GM19324 (cell line): Measurements from ENCODE around the gene PRRX1.

Experiments used
- ATAC-seq: cut with Tn5 transposase; IDR thresholded peaks from one replicate; pipeline ENCODE4 v1.9.1; 2021; ENCODE audit warnings: mild to moderate bottlenecking, moderate library complexity; ENCODE audit not compliant: unreplicated experiment, low FRiP score

Gene PRRX1

DNA sequence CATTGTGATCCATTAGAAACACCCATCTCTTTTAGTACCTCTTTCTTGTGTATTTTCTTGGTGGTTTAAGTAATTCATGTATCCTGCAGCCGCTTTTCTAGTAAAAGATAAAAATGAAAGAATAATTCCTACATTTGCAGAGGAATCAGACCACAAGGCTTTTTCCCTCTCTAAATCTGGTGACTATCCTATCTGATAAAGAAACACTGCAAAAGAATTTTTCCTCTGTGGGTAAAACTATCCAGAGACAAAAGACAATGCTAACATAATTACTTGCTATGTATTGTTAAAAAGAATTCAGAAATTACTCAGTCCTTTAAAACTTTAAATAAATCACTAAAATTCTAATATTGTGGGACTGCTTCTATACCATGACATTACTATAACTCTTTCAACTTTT, 51.0 kb downstream of the PRRX1 start:
- no peak for ATAC-seq

DNA sequence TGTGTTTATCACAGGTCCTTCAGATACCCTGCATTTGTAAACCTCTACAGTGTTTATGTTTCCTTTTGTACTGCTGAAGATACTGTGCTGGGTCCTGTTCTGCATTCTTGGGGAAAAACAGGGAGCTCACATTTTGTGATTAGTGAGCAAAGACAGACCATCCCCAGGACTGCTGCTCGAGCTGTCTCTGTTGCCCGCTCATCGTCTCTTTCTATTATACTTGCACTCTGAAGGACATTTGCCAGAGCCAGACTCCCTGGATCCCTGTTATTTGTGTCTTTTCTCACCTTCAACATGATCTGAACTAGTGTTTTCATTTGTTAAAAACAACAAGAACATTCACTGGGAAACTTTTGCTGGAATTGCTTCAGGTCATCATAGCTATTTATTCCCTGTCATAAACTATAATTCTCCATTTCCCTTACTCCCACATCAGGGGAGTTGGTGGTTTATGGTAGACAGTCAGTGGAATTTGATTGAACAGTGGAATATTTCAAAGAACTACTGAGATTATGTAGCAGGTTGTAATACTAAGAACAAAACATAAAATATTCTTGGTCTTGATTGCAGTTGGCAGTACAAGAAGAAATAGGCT, 53.0 kb downstream of the PRRX1 start:
- no peak for ATAC-seq

- no peak for ATAC-seq
These were observed 56.7 kb downstream of the PRRX1 start for GRCh38 chr1:170720661-170721060.

- ATAC-seq = no peak
These were observed 57.7 kb downstream of the PRRX1 start for GRCh38 chr1:170721621-170722020.

DNA sequence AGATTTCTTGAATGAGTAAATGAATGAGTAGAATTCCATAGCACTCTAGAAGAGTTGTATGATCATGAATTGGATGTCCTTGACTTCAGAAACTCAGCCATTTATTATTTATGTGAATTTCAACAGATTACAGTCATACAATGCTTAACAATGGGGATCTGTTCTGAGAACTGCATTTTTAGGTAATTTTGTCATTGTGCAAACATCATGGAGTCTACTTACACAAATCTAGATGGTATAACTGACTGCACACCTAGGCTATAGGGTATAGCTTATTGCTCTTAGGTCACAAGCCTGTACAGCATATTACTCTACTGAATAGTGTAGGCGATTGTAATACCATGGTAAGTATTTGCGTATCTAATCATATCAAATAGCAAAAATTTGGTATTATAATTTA, 59.6 kb downstream of the PRRX1 start:
- no peak for ATAC-seq

DNA sequence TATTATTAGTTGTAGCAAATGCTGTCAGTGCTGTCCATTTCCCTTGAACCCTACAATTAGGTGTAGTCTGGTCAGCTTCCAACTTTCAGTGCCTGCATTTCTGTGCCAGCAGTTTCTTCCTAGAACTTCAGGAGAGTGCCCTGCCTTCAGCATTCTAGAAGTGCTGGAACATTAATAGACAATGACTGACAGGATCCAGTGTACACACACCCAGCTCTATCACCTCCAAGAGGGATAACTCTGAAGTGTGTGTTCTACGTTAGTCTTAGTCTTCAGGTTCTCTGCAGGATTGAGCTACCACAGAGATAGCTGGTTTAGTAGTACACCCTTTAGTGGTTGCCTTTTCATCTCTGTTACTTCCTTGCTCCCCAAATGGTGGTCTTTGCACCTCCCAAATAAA, 61.4 kb downstream of the PRRX1 start:
- ATAC-seq = no peak

DNA sequence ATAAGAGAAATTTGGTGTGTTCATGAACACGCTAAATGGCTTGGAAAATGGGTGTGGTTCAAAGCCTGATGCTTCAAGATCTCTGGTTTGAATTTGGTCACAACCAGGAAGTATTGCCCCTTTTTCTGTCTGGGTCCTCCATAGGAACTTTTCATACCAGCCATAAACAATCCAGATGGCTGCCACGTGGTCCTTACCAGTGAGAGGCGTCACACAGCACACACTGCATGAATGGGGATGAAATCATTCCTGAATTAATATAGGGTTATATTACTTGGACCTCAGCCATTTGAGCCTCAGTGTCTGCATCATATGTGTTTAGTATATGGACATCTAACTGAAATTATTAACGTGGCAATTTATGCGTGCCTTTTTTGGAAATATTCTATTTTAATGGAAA, 64.0 kb downstream of the PRRX1 start:
- no peak for ATAC-seq

- no peak for ATAC-seq
These were observed 65.5 kb downstream of the PRRX1 start for GRCh38 chr1:170729225-170730002.

GRCh38 chr1:170730014-170730413, 66.1 kb downstream of the PRRX1 start:
- no peak for ATAC-seq

DNA sequence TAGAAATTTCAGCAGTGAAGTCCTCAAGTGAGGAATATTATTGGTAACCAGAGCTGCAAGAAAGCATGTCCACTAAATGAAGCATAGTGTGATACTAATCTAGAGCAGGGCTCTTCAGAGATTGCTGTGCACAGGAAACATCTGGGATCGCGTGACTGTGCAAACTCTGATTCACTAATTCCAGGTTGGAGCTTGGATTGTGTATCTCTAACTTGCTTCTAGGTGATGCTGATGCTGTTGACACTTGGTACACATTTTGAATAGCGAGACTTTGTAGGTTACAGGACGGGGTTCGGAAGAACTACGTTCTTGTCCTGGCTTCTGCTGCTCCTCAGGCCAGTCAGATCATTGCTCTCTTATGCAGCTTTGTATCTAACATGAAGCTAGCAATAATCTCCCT, 66.5 kb downstream of the PRRX1 start:
- ATAC-seq = no peak

GRCh38 chr1:170731566-170732251, 67.8 kb downstream of the PRRX1 start:
- ATAC-seq = no peak

GRCh38 chr1:170732252-170732588, 68.3 kb downstream of the PRRX1 start:
- ATAC-seq = no peak

DNA sequence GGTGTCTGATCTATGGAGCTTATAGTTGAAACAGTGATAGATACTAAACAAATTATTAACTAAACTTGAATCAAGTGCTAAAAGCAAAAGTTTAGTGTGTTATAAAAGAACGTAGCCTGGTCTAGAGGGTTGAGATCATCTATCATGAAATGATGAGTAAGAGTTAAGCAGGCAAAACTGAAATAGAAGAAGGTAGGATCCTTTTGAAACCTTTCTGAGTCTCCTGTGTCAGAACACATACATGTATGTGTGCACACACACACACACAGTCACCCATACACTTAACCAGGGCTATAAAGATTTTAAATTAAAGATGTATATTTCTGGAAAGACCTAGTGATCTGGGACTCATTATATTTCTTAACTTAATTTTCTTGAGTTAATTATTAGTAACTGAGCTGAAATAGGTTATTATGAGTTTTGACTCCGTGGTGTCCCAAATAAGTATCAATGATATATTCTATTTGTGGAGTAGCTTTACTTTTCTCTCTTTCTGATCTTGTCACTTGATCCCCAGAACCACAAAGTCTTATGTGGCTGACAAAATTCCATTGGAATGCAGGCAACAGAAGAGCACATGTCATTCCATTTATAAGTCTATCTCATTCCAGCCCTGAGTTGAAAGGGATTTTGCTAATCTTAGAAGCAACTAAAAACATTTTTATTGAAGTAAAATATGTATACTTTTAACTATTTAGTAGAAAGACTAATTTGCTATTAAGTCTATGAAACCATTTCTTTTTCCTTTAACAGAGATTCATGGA, 70.7 kb downstream of the PRRX1 start:
- no peak for ATAC-seq

DNA sequence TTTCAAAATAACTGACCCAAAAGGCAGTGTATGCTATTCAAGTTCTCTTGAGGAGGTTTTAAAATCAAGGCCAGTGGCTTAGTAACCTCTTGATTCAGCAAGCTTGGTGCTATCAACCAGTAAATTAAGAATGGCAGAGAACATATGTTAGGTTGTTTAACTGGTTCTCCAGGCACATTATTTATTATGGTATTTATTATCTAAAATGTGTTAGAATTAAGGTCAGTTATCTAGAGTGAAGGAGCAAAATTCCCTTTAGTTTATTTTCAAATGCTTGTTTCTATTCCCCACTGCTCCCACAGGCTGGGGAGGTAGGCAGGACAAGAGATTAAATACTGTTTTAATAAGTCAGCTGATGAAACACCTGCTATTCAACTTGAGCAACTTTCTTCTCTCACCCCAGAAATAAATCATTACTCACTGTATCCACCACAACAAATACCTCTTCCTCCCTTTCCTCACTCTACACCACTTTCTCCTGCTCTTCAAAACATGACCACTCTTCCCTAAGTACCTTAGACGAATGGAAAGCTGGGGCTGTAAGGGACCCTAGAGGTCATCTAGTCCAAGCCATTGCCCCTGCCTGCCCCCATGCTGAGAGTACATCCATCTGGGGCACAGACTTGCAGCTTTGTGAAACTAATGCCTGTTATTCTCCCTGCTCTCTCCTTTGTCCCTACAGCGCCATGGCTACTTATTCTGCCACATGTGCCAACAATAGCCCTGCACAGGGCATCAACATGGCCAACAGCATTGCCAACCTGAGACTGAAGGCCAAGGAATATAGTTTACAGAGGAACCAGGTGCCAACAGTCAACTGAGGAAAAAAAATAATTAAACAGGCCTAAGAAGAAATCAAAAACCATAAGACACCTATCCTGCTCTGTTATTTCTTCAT, 71.7 kb downstream of the PRRX1 start:
- no peak for ATAC-seq

DNA sequence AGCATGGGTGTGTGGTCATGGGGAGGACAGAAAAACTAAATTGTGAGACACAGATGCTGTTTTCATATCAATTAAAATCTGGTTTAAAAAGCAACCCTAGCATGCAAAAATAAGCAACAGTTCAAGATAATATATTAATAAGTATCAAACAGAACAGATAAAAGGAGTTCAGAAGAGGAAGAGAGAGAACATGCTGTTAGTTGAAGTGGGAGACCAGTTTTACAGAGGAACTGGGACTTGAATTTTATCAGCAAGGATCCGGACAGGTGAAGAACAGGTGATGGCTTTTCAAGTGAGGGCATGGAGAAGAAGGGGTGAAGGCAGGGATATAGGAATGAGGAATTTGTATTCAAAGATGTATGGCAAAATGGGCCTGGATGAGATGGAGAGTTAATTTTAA, 75.9 kb downstream of the PRRX1 start:
- ATAC-seq = no peak

DNA sequence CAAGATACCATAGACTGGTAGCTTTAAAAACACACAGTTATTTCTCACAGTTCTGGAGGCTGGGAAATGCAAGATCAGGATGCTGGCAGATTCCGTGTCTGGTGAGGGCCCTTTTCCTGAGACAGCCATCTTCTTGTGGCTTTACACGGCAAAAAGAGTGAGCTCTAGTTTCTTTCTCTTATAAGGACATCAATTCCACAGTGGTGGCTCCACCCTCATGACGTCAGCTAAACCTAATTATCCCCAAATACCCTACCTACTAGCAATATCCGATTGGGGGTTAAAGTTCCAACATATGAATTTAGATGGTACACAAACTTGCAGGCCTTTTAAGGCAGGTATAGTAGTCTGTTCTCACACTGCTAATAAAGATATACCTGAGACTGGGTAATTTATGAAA, 77.7 kb downstream of the PRRX1 start:
- no peak for ATAC-seq

DNA sequence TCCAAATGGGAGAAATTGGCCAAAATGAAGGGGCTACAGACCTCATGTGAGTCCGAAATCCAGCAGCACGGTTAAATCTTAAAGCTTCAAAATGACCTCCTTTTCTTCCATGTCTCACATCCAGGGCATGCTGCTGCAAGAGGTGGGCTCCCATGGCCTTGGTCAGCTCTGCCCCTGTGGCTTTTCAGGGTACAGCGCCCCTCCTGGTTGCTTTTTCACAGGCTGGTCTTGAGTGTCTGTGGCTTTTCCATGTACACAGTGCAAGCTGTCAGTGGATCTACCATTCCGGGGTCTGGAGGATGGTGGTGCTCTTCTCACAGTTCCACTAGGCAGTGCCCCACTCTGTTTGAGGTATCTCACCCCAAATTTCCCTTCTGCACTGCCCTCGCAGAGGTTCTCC, 78.7 kb downstream of the PRRX1 start:
- no peak for ATAC-seq

GRCh38 chr1:170743083-170743482, 79.2 kb downstream of the PRRX1 start:
- no peak for ATAC-seq

DNA sequence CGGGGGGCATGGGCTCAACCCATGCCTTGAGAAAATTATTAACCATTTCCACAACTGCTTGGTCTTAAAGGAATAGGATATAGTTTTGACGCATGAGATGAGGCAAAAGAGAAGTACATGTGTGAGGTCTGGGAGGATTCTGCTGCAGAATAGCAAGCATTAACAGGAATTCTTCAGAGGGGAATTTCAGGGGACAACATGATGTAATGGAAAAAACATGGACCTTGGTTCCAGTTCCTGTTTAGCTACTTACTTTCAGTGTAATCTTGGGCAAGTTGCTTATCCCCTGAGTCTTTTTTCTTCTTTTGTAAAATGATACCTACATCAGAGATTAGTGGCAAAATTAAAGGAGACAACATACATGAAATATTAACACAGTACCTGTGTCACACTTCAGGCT, 85.6 kb downstream of the PRRX1 start:
- ATAC-seq = no peak

DNA sequence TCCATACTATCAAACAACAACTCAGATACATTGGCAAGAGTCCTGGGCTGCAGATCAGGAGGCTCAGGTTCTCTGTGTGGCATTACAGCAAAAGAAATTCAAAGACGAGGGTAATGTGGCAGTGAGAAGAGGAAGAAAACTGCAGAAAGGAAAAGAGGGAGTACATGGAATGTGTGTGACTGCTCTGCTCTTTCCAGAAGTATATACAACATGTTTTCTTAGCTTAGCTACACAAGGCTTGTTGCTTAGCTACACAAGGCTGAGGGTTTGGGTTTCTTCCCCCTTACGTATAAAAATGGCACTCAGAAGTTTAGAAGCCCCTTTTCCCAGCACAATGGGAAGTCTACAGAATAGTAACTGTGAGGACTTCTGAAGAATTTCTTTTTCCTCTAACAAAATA, 86.0 kb downstream of the PRRX1 start:
- ATAC-seq = no peak
